ENCODE data around the gene WDR73.

WDR73 gene

GRCh38 chr15:84608707-84609284 is 45.3 kb downstream of the WDR73 start:
- no peaks in the 10 kb centered on the region for H4K20me1 ChIP-seq (ENCODE audit: insufficient read depth, low read length)
- no peaks in the 10 kb centered on the region for H3F3A ChIP-seq (ENCODE audit: insufficient read depth, low read length)
- H3K4me3 ChIP-seq (ENCODE audit: low read depth, low read length, poor library complexity, severe bottlenecking), result no peak overlapping the region
- no peaks in the 10 kb centered on the region for H3K9me3 ChIP-seq (ENCODE audit: low read length)
- H3K36me3 ChIP-seq (ENCODE audit: insufficient read depth, low read length), result peaks cover 45% of the 10 kb centered on the region
- H2AFZ ChIP-seq (ENCODE audit: low read length), result no peak overlapping the region
- TF ChIP-seq EZH2 (IDR thresholded peaks at IDR 0.05; ENCODE audit: borderline replicate concordance, low read length), result no peak
- TF ChIP-seq, protein P1, sequence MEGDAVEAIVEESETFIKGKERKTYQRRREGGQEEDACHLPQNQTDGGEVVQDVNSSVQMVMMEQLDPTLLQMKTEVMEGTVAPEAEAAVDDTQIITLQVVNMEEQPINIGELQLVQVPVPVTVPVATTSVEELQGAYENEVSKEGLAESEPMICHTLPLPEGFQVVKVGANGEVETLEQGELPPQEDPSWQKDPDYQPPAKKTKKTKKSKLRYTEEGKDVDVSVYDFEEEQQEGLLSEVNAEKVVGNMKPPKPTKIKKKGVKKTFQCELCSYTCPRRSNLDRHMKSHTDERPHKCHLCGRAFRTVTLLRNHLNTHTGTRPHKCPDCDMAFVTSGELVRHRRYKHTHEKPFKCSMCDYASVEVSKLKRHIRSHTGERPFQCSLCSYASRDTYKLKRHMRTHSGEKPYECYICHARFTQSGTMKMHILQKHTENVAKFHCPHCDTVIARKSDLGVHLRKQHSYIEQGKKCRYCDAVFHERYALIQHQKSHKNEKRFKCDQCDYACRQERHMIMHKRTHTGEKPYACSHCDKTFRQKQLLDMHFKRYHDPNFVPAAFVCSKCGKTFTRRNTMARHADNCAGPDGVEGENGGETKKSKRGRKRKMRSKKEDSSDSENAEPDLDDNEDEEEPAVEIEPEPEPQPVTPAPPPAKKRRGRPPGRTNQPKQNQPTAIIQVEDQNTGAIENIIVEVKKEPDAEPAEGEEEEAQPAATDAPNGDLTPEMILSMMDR (IDR thresholded peaks at IDR 0.05; ENCODE audit: low read length), result no peak
- H3K9ac ChIP-seq (ENCODE audit: low read length), result no peak overlapping the region
- no peaks in the 10 kb centered on the region for H3K27me3 ChIP-seq (ENCODE audit: insufficient read depth, low read length)
- peaks cover 5% of the 10 kb centered on the region for H3K4me1 ChIP-seq (ENCODE audit: insufficient read depth, low read length, severe bottlenecking)
- H3K4me2 ChIP-seq (ENCODE audit: low read length), result no peak overlapping the region
- no peak overlapping the region for H3K27ac ChIP-seq (ENCODE audit: low read depth, low read length, poor library complexity, severe bottlenecking)
- H3K9me2 ChIP-seq (ENCODE audit: low read depth, low read length), result no peaks in the 10 kb centered on the region
- H3K79me2 ChIP-seq (ENCODE audit: insufficient read depth, low read length), result no peaks in the 10 kb centered on the region

DNA sequence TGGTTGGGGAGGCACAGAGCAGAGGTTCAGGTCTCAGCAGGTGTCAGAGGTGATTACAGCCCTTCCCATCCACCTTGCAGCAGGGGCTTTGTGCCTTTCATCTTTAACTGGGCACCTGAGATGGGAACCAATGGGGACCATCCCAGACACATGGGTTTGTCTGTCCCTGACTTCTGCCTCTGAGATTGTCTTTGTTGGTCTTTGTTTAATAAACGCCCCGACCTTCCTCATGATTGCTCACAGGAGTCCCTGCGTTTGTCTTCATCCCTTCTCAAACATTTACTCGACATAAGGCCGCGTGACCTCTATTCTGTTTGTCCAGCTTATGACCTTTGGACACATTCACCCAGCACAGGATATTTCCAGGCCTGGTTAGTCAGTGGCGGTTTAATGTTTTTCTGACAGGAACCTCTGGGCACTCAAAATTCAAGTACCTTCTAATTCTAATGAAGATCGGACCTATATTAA is 47.4 kb downstream of the WDR73 start:
- peaks cover 48% of the 10 kb centered on the region for H3K36me3 ChIP-seq (ENCODE audit: insufficient read depth, low read length)
- no peak overlapping the region for H2AFZ ChIP-seq (ENCODE audit: low read length)
- no peaks in the 10 kb centered on the region for H3F3A ChIP-seq (ENCODE audit: insufficient read depth, low read length)
- no peaks in the 10 kb centered on the region for H4K20me1 ChIP-seq (ENCODE audit: insufficient read depth, low read length)
- H3K79me2 ChIP-seq (ENCODE audit: insufficient read depth, low read length), result no peaks in the 10 kb centered on the region
- H3K27ac ChIP-seq (ENCODE audit: low read depth, low read length, poor library complexity, severe bottlenecking), result no peak overlapping the region
- no peak overlapping the region for H3K9ac ChIP-seq (ENCODE audit: low read length)
- no peak overlapping the region for H3K4me2 ChIP-seq (ENCODE audit: low read length)
- TF ChIP-seq, protein P1 (IDR thresholded peaks at IDR 0.05; ENCODE audit: low read length), result no peak
- TF ChIP-seq EZH2 (IDR thresholded peaks at IDR 0.05; ENCODE audit: borderline replicate concordance, low read length), result no peak
- H3K9me2 ChIP-seq (ENCODE audit: low read depth, low read length), result no peaks in the 10 kb centered on the region
- no peaks in the 10 kb centered on the region for H3K9me3 ChIP-seq (ENCODE audit: low read length)
- H3K27me3 ChIP-seq (ENCODE audit: insufficient read depth, low read length), result no peaks in the 10 kb centered on the region
- no peak overlapping the region for H3K4me3 ChIP-seq (ENCODE audit: low read depth, low read length, poor library complexity, severe bottlenecking)
- peaks cover 22% of the 10 kb centered on the region for H3K4me1 ChIP-seq (ENCODE audit: insufficient read depth, low read length, severe bottlenecking)

DNA sequence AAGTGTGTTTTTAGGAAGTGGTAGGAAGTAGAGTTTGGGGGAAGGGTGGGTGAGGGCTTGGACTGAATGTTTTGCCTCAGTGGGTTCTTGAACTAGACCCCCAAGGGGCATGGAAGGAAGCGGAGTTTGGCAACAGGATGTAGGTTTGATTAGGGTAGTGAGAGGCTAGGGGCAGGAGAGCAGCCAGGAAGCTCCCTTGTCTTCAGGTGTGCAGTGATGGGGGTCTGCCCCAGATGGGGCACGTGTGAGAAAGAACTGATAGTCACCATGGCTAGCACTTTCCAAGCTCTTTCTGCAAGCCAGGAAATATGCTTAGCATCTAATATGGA is 48.6 kb downstream of the WDR73 start:
- no peaks in the 10 kb centered on the region for H3F3A ChIP-seq (ENCODE audit: insufficient read depth, low read length)
- no peak overlapping the region for H3K4me3 ChIP-seq (ENCODE audit: low read depth, low read length, poor library complexity, severe bottlenecking)
- H3K4me1 ChIP-seq (ENCODE audit: insufficient read depth, low read length, severe bottlenecking), result peaks cover 26% of the 10 kb centered on the region
- H2AFZ ChIP-seq (ENCODE audit: low read length), result no peak overlapping the region
- no peaks in the 10 kb centered on the region for H3K9me2 ChIP-seq (ENCODE audit: low read depth, low read length)
- no peak overlapping the region for H3K9ac ChIP-seq (ENCODE audit: low read length)
- H3K79me2 ChIP-seq (ENCODE audit: insufficient read depth, low read length), result peaks cover 5% of the 10 kb centered on the region; the same call in 1 of the 2 replicates
- no peak overlapping the region for H3K27ac ChIP-seq (ENCODE audit: low read depth, low read length, poor library complexity, severe bottlenecking)
- H3K36me3 ChIP-seq (ENCODE audit: insufficient read depth, low read length), result peaks cover 48% of the 10 kb centered on the region
- H3K9me3 ChIP-seq (ENCODE audit: low read length), result no peaks in the 10 kb centered on the region
- no peaks in the 10 kb centered on the region for H3K27me3 ChIP-seq (ENCODE audit: insufficient read depth, low read length)
- TF ChIP-seq, protein P1 (IDR thresholded peaks at IDR 0.05; ENCODE audit: low read length), result no peak
- no peak for TF ChIP-seq EZH2 (IDR thresholded peaks at IDR 0.05; ENCODE audit: borderline replicate concordance, low read length)
- no peaks in the 10 kb centered on the region for H4K20me1 ChIP-seq (ENCODE audit: insufficient read depth, low read length)
- H3K4me2 ChIP-seq (ENCODE audit: low read length), result no peak overlapping the region; the same call in 1 of the 2 replicates

All from OCI-LY1 (cell line).